Measurements from ENCODE around the gene NEK1.

DNA sequence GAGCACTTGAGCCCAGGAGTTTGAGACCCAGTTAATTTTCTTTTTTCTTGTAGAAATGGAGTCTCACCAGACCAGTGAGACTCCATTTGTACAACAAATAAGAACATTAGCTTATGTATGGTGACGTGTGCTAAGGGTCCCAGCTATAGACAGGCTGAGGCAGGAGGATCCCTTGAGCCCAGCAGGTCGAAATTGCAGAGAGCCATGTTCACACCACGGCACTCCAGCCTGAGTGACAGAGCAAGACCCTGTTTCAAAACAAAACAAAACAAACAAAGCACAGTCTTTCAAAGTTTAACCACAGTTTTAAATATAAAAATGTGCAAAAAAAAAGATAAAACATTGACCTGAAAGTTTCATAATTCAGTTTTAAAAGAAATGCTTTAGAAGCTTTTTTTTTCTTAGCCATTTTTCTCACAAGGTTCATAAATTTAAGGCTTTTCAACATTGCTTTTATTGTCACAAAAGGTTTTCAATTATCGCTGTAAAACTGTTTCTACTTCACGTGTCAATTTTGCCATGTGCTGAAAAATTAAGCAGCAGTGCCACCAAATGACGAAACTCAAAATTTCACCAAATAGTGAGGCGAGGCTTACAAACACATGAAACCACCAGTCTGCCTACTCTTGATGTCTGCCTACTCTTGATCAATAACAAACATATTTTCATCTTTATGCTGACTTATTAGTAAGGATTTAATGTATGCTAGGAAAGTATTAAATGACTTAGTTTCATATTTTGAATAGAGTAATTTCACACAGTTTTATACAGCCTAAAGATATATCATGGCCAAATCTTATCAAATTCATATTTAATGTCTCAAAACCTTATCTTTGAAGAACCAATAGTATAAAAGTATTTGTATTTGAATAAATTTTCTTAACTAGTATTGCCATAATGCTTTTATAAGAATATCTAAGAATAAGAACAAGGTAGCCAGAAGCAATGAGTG lies 126.3 kb downstream of the NEK1 start:
- TF ChIP-seq, protein P1, sequence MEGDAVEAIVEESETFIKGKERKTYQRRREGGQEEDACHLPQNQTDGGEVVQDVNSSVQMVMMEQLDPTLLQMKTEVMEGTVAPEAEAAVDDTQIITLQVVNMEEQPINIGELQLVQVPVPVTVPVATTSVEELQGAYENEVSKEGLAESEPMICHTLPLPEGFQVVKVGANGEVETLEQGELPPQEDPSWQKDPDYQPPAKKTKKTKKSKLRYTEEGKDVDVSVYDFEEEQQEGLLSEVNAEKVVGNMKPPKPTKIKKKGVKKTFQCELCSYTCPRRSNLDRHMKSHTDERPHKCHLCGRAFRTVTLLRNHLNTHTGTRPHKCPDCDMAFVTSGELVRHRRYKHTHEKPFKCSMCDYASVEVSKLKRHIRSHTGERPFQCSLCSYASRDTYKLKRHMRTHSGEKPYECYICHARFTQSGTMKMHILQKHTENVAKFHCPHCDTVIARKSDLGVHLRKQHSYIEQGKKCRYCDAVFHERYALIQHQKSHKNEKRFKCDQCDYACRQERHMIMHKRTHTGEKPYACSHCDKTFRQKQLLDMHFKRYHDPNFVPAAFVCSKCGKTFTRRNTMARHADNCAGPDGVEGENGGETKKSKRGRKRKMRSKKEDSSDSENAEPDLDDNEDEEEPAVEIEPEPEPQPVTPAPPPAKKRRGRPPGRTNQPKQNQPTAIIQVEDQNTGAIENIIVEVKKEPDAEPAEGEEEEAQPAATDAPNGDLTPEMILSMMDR (IDR thresholded peaks at IDR 0.05): peak; percentile 76
- TF ChIP-seq SIN3A (IDR thresholded peaks at IDR 0.05; ENCODE audit: borderline replicate concordance, low read depth, low read length) (no peak), TEAD4 (IDR thresholded peaks at IDR 0.05; ENCODE audit: borderline replicate concordance, insufficient read depth) (no peak)
